Ascending aorta (tissue), 2 donors: ENCODE results near the gene DPP9. TPM values are rescaled to one million over a fixed set of nuclear protein-coding genes. Genes with fewer than 3 reads are reported as not detected.

ENCODE experiments used
- DNase-seq, 2 donors: peaks; one replicate each; pipeline ENCODE4 v3.0.0-alpha.2; 2019; ENCODE audit warnings: low spot score in 2 of 2
- H3K27ac ChIP-seq, 2 donors: fragments of 200-600 bp; sonication (generic); one replicate each; pipeline ENCODE4 v1.5.1; 2016 to 2017; ENCODE audit warnings: mild to moderate bottlenecking in 1 of 2
- H3K27me3 ChIP-seq: fragments of 200-600 bp; sonication (generic); one replicate; pipeline ENCODE4 v1.5.1; 2017
- H3K36me3 ChIP-seq, 2 donors: fragments of 200-600 bp; sonication (generic); one replicate each; pipeline ENCODE4 v1.5.1; 2016
- H3K4me1 ChIP-seq, 2 donors: fragments of 200-600 bp; sonication (generic); one replicate each; pipeline ENCODE4 v1.5.1; 2016 to 2017; ENCODE audit warnings: mild to moderate bottlenecking in 1 of 2
- H3K4me3 ChIP-seq, 2 donors: fragments of 200-600 bp; sonication (generic); one replicate each; pipeline ENCODE4 v1.5.1; 2016 to 2017; ENCODE audit warnings: mild to moderate bottlenecking in 1 of 2
- H3K9me3 ChIP-seq, 2 donors: fragments of 200-600 bp; sonication (generic); one replicate each; pipeline ENCODE4 v1.5.1; 2016
- CTCF ChIP-seq, 3 experiments: fragments of 200-600 bp in 2 of 3; fragments of 450-650 bp in 1 of 3; sonication (generic) in 2 of 3; IDR thresholded peaks; one replicate each; pipeline ENCODE4 v1.5.1; 2016 to 2019; ENCODE audit warnings: antibody characterized with exemption in 3 of 3, mild to moderate bottlenecking in 1 of 3, moderate library complexity in 1 of 3
- intact Hi-C: fragments of 100-400 bp; cut with DNase I; formaldehyde crosslinking; loops from one replicate; pipeline ENCODE4 v1.15.1; 2023
- total RNA-seq: library from RNA; depleted of rRNA; stranded (reverse); fragments of >200 nt; gene quantifications from one replicate; pipeline ENCODE4 v1.1.0, GENCODE V29; 2016

The DPP9 gene
- total RNA-seq, 1 donor from 2014 or later = 72.2 TPM

GRCh38 chr19:4671185-4671851 lies 52.3 kb downstream of the DPP9 start:
- peaks cover 0 to 13% of the 10 kb centered on the region in 2 donors for H3K4me1 ChIP-seq
- no peak overlapping the region for H3K4me3 ChIP-seq
- H3K27me3 ChIP-seq = no peaks in the 10 kb centered on the region
- H3K27ac ChIP-seq = peak overlapping the region; percentile 71 to 83
- no peak for TF ChIP-seq CTCF (IDR thresholded peaks at IDR 0.05)
- intact Hi-C loops = loop anchor here (2.0 kb wide), 2 partner anchors 33 to 51 kb away; partner anchors contain the start of genes DPP9 and TNFAIP8L1
- no peaks in the 10 kb centered on the region for H3K9me3 ChIP-seq
- peaks cover 20 to 35% of the 10 kb centered on the region in 2 donors for H3K36me3 ChIP-seq
- DNase-seq = no peak

GRCh38 chr19:4669723-4670480 lies 53.7 kb downstream of the DPP9 start, which contains the start of gene MYDGF:
MYDGF (minus strand) TSS chr19:4670342; CDS start chr19:4670334, 8 bp downstream.
- Histone ChIP-seq H3K27ac (peak within 1 kb of the TSS; percentile 71 to 83), H3K4me1 (peaks cover 0 to 13% of the 10 kb centered on the region in 2 donors), H3K27me3 (no peaks in the 10 kb centered on the region), H3K36me3 (peaks cover 21 to 35% of the 10 kb centered on the region in 2 donors), H3K4me3 (peak within 1 kb of the TSS; percentile 86 to 94), H3K9me3 (no peaks in the 10 kb centered on the region)
- no peak for TF ChIP-seq CTCF (IDR thresholded peaks at IDR 0.05)
- peak; percentile 50 to 94 for DNase-seq
- intact Hi-C loops = loop anchor here (1.0 to 2.0 kb wide), 3 partner anchors 31 to 121 kb away; partner anchors contain the start of genes DPP9, FEM1A and TNFAIP8L1

- H3K4me3 ChIP-seq = no peak overlapping the region
- intact Hi-C loops = no loop called here
- H3K27me3 ChIP-seq = no peaks in the 10 kb centered on the region
- no peak for DNase-seq
- H3K27ac ChIP-seq = no peak overlapping the region
- peaks cover 55 to 79% of the 10 kb centered on the region in 2 donors for H3K36me3 ChIP-seq
- peaks cover 0 to 13% of the 10 kb centered on the region in 2 donors for H3K4me1 ChIP-seq
- no peak for TF ChIP-seq CTCF (IDR thresholded peaks at IDR 0.05)
- H3K9me3 ChIP-seq = no peaks in the 10 kb centered on the region
Observed at GRCh38 chr19:4664642-4665041, 59.0 kb downstream of the DPP9 start.

GRCh38 chr19:4662812-4663211 lies 60.8 kb downstream of the DPP9 start:
- intact Hi-C loops = no loop called here
- Histone ChIP-seq H3K36me3 (peaks cover 70 to 92% of the 10 kb centered on the region in 2 donors), H3K4me3 (no peak overlapping the region)

More at GRCh38 chr19:4662812-4663211, 60.8 kb downstream of the DPP9 start:
- peaks cover 0 to 3% of the 10 kb centered on the region in 2 donors for H3K9me3 ChIP-seq
- no peak overlapping the region for H3K27ac ChIP-seq
- no peaks in the 10 kb centered on the region for H3K27me3 ChIP-seq
- no peak for TF ChIP-seq CTCF (IDR thresholded peaks at IDR 0.05)
- DNase-seq = no peak
- H3K4me1 ChIP-seq = no peaks in the 10 kb centered on the region
